ENCODE data around the gene SPATC1L.
"Not testable (repeated sequence)": the region's sequence is repeated elsewhere in the genome, so short reads cannot be mapped to it uniquely, and the experiment has no call there.

Gene SPATC1L

GRCh38 chr21:46199436-46200373 lies 15.4 kb upstream of the SPATC1L start:
- DNase-seq: no peak

GRCh38 chr21:46196733-46197132 lies 12.5 kb upstream of the SPATC1L start:
- DNase-seq: no peak

DNA sequence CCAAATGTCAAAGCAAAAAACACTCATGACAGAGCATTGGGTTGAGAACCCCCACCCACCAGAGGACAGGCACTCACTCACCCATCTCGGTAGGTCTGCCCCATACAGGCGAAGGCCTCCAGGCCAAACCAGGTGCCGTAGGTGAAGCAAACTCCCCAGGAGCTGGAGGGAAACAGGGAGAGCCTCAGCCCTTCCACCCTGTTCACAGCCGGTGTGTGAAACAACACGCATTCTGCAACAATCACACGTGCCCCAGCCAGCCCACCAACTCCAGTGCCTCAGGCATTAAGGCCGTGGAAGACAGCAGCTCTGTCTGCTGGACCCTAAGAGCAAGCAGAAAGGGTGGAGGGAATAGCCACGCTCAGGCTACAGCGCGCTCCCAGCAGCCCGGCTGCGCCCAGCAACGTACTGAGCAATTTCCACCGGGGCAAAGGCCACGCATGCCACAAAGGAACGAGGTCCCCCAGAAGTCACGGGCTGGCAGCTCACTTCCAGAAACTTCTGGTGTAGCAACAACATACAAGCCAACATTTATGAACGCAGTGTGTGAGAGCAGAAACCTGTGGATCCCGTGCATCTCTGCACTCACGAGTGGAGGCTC lies 11.4 kb upstream of the SPATC1L start:
- no peak for DNase-seq

- DNase-seq: no peak
Measured at GRCh38 chr21:46194374-46195334, 10.4 kb upstream of the SPATC1L start.

DNA sequence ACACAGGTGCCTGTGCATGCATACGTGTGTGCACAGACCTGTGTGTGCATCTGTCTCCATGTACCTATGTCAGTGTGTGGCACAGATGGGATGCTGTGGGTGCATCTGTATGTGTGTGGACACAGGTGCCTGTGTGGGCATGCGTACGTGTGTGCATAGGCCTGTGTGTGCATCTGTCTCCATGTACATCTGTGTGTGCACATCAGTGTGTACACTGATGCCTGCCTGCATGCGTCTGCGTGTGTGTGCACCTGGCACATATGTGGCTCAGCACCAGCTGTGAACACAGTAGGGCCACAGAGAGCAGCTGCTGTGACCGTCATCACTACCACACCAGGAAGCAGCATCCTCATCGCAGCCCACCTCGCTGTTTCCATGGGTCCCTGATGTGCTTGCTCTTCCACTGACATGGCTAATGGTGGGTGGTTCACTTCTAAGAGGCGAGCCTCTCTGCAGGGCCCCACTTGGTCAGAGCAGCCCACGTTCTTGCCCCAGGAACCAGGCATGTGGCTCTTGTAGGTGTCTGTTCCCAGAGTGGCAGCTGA lies 9.6 kb upstream of the SPATC1L start:
- DNase-seq: no peak

DNA sequence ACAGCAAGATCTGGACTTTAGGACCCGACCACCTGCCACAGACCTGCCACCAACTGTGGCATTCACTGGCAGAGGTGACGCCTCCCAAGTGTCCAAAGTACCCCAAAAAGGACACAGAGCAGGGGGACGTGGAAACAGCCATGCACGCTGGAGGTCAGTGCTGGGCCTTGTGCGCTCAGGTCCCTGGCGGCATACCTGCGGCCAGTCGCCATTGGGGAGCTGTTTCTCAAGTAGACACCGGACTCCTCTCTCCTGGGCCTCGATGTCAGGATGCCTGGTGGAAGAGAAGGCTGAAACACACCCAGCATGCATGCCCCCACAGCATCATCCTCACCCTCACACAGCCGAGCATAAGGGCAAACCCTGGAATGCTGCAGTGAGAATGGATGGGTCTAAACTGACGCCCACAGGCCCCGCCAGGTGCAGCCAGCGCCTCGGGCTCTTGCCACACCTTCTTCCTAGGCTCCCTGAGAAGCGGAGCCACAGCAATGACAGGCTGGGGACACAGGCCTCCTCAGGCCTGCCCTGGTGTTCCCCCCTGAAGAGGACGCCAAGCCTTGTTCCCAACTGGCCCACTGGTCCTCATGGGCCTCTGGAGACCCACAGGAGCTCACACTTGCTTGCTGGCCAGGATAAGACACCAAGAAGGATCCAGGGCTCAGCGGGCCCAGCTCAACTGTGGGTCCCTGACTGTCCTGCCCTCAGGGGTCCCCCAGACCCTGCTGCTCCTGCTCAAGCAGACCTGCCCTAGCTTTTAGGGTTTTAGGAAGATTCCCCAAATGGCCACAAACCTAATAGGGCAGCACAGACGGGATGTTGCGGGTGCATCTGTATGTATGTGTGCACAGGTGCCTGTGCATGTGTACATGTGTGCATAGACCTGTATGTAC lies 7.7 kb upstream of the SPATC1L start:
- DNase-seq: no peak

DNA sequence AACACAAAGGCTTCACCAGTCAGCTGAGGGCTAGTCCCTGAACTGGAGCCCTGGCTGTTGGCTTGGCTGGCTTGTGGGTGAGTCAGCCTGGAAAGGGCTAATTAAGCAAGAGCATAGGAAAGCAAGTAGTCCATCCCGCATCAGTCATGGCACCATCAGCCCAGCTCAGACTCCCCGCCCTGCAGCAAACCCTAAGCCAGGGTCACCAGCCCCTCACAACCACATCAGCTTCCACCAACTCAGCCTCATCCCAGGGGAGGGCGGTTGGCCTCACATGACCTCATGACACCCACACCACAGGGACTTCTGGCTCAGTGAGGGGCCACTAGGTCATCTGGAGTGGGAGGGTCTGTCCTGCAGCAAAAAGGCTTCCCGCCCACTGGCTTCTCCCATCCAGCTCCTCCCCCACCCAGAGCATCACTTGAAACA lies 7.0 kb upstream of the SPATC1L start:
- no peak for DNase-seq

DNA sequence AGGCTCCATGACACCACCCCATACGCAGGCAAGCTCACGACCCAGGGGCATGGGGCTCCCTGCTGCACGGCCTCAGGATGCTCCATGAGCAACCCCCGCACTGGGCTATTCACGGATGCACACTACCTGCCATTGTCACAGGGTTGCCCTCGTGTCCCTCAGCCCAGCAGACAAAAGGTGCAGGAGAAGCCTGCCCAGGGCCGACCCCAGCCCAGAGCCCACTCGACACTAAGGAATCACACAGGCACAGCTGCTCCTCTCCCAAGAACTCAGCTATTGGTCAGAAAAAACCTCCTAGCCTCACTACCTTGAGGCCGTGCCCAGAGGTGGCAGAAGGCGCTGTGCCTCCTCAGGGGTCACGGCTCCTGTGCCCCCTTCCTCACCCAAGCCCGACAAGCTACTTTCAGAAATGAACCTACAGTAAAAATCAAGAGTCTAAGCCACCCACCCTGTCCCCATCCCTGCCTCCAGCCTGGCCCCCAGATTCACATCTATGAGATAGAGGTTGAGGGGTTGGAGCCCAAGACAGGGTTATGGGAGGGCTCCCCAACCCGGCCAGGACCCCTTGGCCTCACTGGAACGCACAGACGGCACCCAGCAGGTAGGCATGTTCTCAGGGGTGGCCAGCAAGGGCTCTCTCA lies 6.4 kb upstream of the SPATC1L start:
- DNase-seq: no peak

- DNase-seq: no peak
Measured at GRCh38 chr21:46189959-46190490, 5.8 kb upstream of the SPATC1L start.

GRCh38 chr21:46189213-46189958 lies 5.1 kb upstream of the SPATC1L start:
- no peak for DNase-seq

DNA sequence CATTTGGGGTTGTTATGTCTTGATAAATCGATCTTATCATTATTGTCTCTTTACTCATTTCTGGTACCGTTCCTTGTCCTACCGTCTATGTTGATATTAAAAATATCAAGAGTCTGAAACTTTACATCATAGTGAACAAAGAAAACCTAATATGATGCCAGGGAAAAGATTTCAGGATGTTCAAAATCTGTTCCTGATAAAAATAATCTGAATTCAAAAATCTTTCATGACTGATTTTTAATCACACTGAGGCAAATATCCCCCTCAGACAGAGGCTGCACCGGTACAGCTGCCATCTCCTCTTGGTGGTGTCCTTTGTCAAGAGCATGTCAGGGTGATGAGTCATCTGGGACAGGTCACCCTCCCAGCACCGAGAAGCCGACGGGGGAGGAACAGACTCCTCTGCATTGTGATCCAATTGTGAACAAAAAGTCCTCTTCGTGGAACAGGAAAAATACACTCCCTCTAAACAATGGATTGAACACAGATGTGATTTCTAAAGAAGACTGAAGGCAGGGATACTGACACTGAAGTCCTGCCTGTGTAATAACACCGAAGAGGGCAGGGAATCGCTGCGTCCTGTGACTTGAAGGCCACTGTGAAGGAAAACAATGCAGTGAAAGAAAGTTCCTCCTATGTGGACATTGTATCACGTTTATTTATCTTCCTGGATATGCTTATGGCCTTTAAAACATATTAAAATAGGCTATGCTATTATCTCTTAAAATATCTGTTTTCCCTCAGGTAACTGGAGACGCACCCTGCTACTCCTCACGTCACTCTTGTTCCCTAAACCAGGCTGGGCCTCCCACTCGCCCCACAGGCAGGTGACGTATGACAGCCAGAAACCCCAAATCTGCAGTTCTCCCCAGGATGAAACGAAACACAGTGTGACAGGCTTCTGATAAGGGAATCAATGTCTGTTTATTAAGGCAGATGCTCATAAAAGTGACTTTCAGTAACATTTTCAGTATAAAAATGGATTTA lies 4.3 kb upstream of the SPATC1L start:
- no peak for DNase-seq

- DNase-seq: no peak
Measured at GRCh38 chr21:46187814-46188213, 3.6 kb upstream of the SPATC1L start.

DNA sequence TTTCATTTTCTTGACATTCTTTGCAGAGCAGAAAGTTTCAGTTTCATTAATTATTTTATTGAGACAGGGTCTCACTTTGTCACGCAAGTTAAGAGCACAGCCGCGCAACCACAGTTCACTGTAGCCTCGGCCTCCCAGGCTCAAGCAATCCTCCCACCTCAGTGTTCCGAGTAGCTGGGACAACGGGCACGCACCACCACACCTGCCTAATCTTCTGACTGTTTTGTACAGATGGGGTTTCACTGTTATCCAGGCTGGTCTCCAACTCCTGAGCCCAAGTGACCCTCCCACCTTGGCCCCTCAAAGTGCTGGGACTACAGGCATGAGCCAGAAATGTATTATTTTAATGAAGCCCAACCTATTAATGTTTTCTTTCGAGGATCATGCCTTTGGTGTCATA lies 3.0 kb upstream of the SPATC1L start:
- no peak for DNase-seq

GRCh38 chr21:46185716-46186115 lies 1.5 kb upstream of the SPATC1L start:
- DNase-seq: no peak

GRCh38 chr21:46184625-46185555 lies 631 bp upstream of the SPATC1L start:
- peak; percentile 66 for DNase-seq

- not testable (repeated sequence) for DNase-seq
Measured at GRCh38 chr21:46183337-46183909, 836 bp downstream of the SPATC1L start.
